ENCODE measurements around the gene DISC1. TPM values are rescaled to one million over a fixed set of nuclear protein-coding genes. Genes with fewer than 3 reads are reported as not detected.

Gene DISC1
- total RNA-seq, 1 donor from 2014 or later: 16.0 TPM

DNA sequence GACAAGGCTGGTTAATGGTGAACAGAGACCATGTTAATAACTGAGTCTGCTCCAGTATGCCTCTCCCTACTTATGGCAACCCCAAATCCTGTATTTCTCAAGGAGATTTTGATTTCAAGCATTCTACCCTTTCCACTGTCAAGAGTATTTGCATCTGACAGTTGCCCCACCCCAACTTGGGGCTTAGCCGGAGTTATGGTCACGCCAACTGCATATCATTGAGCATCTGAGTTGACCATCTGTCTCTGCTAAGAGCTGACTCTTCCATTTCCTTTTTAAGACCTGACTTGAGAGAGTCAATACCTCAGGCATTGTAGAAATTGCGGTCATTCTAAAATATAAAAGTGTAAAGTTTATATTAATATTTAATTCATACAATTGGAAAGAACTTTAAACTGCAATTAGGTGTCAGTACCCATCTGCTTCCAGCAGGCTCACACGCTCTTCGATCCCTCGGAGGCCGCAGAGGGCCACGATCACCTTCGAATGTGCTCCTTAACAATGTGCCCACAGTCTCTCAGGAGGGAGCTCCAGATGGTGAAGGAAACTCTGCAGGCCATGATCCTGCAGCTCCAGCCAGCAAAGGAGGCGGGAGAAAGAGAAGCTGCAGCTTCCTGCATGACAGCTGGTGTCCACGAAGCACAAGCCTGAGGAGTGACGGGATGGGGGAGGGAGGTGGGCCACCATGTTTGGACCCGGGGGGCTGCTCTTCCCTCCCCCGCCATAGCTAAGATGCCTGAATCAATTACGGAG lies 409.8 kb downstream of the DISC1 start:
- TF ChIP-seq, protein P1, sequence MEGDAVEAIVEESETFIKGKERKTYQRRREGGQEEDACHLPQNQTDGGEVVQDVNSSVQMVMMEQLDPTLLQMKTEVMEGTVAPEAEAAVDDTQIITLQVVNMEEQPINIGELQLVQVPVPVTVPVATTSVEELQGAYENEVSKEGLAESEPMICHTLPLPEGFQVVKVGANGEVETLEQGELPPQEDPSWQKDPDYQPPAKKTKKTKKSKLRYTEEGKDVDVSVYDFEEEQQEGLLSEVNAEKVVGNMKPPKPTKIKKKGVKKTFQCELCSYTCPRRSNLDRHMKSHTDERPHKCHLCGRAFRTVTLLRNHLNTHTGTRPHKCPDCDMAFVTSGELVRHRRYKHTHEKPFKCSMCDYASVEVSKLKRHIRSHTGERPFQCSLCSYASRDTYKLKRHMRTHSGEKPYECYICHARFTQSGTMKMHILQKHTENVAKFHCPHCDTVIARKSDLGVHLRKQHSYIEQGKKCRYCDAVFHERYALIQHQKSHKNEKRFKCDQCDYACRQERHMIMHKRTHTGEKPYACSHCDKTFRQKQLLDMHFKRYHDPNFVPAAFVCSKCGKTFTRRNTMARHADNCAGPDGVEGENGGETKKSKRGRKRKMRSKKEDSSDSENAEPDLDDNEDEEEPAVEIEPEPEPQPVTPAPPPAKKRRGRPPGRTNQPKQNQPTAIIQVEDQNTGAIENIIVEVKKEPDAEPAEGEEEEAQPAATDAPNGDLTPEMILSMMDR (IDR thresholded peaks at IDR 0.05): no peak
- Histone ChIP-seq H3K4me3 (no peak overlapping the region), H3K4me1 (no peaks in the 10 kb centered on the region), H3K27ac (no peak overlapping the region), H3K9me3 (no peaks in the 10 kb centered on the region), H3K27me3 (no peaks in the 10 kb centered on the region), H3K36me3 (no peaks in the 10 kb centered on the region)
- intact Hi-C loops (cut with DNase I): no loop called here
- no peak for DNase-seq (ENCODE audit: low spot score in 2 of 2)

DNA sequence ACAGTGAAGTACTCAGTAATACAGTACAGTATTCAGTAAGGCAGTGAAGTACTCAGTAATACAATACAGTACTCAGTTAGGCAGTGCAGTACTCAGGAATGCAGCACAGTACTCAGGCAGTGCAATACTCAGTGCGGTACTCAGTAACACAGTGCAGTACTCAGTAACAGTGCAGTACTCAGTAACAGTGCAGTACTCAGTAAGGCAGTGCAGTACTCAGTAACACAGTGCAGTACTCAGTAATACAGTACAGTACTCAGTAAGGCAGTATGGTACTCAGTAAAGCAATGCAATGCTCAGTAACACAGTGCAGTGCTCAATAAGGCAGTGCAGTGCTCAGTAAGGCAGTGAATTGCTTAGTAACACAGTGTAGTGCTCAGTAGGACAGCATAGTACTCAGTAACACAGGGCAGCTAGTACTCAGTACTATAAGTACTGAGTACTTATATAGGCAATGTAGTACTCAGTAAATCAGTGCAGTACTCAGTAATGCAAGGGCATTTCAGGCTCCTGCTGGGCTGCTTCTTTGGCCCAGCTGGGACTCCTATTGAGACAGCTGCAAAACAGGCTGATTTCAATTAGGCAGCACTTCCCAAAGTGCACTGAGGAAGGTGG lies 411.3 kb downstream of the DISC1 start:
- DNase-seq (ENCODE audit: low spot score in 2 of 2): no peak
- Histone ChIP-seq H3K9me3 (no peaks in the 10 kb centered on the region), H3K36me3 (no peaks in the 10 kb centered on the region), H3K4me1 (no peaks in the 10 kb centered on the region), H3K4me3 (no peak overlapping the region), H3K27ac (no peak overlapping the region), H3K27me3 (no peaks in the 10 kb centered on the region)
- TF ChIP-seq, protein P1 (IDR thresholded peaks at IDR 0.05): no peak
- intact Hi-C loops (cut with DNase I): no loop called here

DNA sequence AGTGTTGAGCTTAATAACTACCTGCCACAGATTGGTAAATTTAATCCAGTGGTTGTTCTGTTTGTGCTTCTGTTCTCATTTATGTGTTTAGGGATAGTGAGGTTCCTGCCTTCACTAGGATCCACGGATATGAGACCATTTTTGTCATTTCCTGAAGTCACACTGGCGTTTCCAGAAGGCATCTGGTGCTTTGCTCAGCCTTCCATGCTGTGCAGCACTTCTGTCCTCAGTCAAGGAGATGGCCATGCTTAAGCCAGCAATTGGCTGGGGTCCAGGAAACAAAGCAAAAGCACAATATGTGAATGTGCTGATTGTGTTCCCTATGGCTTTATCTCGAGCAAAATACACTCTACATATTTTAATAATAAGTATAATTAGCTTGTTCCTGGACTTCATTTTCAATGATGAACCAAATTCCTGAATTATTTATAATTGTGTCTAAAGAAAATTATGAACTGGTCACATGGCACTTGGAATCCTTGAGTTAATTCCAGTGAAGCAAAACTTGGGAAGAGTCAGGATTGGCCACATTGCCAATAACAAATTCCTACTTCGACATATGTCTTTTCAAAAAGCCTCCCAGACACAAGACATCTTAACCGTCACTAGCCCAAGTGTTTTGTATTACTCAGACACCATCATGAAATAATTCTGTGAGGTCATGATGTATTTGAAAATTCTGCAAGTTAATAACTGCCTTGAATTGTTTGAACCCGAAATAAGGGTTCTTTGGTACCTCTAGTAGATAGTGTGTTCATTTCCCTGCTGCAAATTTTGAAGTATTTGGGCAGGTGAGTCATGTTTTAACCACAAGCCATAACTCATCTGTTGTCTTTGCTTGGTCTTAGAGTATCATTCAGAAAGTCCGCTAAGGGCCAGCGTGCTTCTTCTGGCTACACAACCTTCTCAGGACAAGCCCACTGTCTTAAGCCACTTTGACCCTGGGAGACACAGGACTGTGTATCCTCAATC lies 412.4 kb downstream of the DISC1 start:
- H3K4me3 ChIP-seq: no peak overlapping the region
- H3K27ac ChIP-seq: no peak overlapping the region
- DNase-seq (ENCODE audit: low spot score in 2 of 2): no peak
- H3K27me3 ChIP-seq: no peaks in the 10 kb centered on the region
- H3K36me3 ChIP-seq: no peaks in the 10 kb centered on the region
- no peaks in the 10 kb centered on the region for H3K9me3 ChIP-seq
- intact Hi-C loops (cut with DNase I): no loop called here
- H3K4me1 ChIP-seq: no peaks in the 10 kb centered on the region
- TF ChIP-seq, protein P1 (IDR thresholded peaks at IDR 0.05): no peak

DNA sequence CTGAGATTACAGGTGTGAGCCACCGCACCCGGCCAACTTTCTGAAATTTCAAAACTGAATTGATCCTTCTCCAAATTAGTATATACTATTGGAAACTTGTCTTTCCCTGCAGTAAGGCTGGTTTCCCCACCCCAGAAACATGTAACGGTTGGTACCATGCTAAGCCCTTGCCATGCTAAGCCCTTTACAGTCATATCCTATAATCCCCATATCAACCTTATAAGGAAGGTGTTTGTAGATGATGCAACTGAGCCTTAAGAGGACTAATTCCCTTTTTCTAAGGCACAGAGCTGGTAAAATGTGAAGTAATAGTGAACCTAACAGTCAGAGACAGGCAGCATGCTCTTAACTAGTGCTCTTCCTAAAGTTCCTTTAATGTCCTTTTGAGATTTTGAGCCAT lies 413.7 kb downstream of the DISC1 start:
- Histone ChIP-seq H3K9me3 (no peaks in the 10 kb centered on the region), H3K4me1 (no peaks in the 10 kb centered on the region), H3K4me3 (no peak overlapping the region), H3K27me3 (no peaks in the 10 kb centered on the region), H3K36me3 (no peaks in the 10 kb centered on the region), H3K27ac (no peak overlapping the region)
- TF ChIP-seq, protein P1 (IDR thresholded peaks at IDR 0.05): no peak
- no peak for DNase-seq (ENCODE audit: low spot score in 2 of 2)
- intact Hi-C loops (cut with DNase I): no loop called here

DNA sequence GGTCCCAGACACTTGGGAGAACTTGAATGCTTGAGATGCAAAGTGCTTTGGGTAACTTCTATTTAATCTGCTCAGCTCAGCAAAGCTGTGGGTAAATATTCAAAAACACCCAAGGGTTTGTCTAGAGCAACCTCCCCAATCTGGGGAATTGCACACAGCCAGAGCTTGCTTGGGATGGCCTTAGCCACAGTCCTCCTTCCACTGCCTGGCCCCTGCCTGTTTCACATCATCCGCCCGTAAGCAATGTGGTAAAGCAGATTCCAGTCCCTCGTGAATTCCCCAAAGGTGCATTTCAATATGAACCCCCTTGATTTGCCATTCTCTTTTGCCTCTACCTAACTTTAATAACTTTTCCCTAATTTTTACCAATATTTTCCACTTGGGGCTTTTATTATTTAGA lies 418.1 kb downstream of the DISC1 start:
- H3K27me3 ChIP-seq: no peaks in the 10 kb centered on the region
- DNase-seq (ENCODE audit: low spot score in 2 of 2): no peak
- H3K9me3 ChIP-seq: no peaks in the 10 kb centered on the region
- TF ChIP-seq, protein P1 (IDR thresholded peaks at IDR 0.05): no peak
- H3K36me3 ChIP-seq: no peaks in the 10 kb centered on the region
- intact Hi-C loops (cut with DNase I): no loop called here
- H3K27ac ChIP-seq: no peak overlapping the region
- H3K4me1 ChIP-seq: no peaks in the 10 kb centered on the region
- H3K4me3 ChIP-seq: no peak overlapping the region
